ENCODE results near the gene CIZ1. TPM values are rescaled to one million over a fixed set of nuclear protein-coding genes. Genes with fewer than 3 reads are reported as not detected.

Gene CIZ1
- total and polyA plus RNA-seq, 9 of the 15 experiments (the other 6 are each of a cell fraction or from before 2014, with no cell fraction given), result 6.6 to 329 (median 87.8) TPM

DNA sequence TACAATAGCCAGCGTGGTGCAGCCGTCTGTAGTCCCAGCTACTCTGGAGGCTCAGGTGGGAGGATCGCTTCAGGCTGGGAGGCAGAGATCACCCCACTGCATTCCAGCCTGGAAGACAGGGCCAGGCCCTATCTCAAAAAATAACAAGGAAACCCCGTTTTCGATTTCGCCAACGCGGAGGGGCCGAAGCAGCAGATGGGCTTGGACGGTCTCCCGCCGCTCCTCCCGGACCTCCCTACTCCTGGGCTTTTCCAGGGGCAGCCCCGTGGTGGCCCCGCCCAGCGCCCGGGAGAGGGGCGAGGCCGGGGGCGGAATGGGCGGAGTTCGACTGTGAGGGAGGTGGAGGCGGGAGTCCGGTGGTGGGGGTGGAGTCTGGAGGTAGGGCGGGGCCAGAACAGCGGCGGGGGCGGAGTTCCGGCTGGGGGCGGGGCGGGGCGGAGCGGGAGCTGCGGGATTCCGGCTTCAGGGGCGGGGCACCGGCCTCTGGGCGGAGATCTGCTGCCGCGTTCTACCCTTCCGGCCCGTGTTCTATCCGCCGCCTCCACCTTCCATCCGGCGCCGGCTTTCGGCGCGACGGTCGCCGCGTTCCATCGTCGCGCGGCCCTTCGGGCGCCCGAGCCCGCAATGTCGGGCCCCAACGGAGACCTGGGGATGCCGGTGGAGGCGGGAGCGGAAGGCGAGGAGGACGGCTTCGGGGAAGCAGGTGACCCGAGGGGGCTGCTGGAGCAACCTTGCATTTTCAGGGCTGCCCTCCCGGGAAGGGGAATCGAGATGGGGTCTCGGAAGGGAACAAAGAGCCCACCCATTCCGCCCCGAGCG, 31.4 kb downstream of the CIZ1 start, which contains the start of gene BBLN (continued):
- TF ChIP-seq, protein P1, sequence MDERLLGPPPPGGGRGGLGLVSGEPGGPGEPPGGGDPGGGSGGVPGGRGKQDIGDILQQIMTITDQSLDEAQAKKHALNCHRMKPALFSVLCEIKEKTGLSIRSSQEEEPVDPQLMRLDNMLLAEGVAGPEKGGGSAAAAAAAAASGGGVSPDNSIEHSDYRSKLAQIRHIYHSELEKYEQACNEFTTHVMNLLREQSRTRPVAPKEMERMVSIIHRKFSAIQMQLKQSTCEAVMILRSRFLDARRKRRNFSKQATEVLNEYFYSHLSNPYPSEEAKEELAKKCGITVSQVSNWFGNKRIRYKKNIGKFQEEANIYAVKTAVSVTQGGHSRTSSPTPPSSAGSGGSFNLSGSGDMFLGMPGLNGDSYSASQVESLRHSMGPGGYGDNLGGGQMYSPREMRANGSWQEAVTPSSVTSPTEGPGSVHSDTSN (CRISPR knock-in tag; IDR thresholded peaks at IDR 0.05; ENCODE audit: low read depth), result no peak
- TF ChIP-seq, protein P1 (tag; conservative IDR thresholded peaks at IDR 0.05; ENCODE audit: low read depth), result no peak
- TF ChIP-seq MTF1 (CRISPR knock-in tag; IDR thresholded peaks at IDR 0.05; ENCODE audit: borderline replicate concordance) (no peak), ZC3H11A (IDR thresholded peaks at IDR 0.05; ENCODE audit: low read depth, low read length) (no peak; the same call in none of the 2 replicates), ETV6 (IDR thresholded peaks at IDR 0.05; ENCODE audit: borderline replicate concordance in 1 of 2, low read depth in 2 of 2, low read length in 1 of 2) (no peak), ETV6 (CRISPR knock-in tag; IDR thresholded peaks at IDR 0.05; ENCODE audit: borderline replicate concordance) (no peak), KAT8 (IDR thresholded peaks at IDR 0.05; ENCODE audit: low read depth) (no peak), NR1H2 (CRISPR knock-in tag; IDR thresholded peaks at IDR 0.05) (no peak), NR4A1 (CRISPR knock-in tag; IDR thresholded peaks at IDR 0.05) (peak; percentile 93), NR4A1 (tag; IDR thresholded peaks at IDR 0.05) (peak; percentile 38), NCOA4 (IDR thresholded peaks at IDR 0.05; ENCODE audit: partially characterized antibody) (peak; percentile 20), ZNF584 (CRISPR knock-in tag; IDR thresholded peaks at IDR 0.05; ENCODE audit: low read depth) (no peak), ZNF76 (CRISPR knock-in tag; IDR thresholded peaks at IDR 0.05; ENCODE audit: borderline replicate concordance) (peak; percentile 89), CREM (IDR thresholded peaks at IDR 0.05; ENCODE audit: low read depth) (no peak), FOXA3 (CRISPR knock-in tag; conservative IDR thresholded peaks at IDR 0.05 in 1 of 2, IDR thresholded peaks at IDR 0.05 in 1 of 2) (no peak)
- TF ChIP-seq, protein P2, sequence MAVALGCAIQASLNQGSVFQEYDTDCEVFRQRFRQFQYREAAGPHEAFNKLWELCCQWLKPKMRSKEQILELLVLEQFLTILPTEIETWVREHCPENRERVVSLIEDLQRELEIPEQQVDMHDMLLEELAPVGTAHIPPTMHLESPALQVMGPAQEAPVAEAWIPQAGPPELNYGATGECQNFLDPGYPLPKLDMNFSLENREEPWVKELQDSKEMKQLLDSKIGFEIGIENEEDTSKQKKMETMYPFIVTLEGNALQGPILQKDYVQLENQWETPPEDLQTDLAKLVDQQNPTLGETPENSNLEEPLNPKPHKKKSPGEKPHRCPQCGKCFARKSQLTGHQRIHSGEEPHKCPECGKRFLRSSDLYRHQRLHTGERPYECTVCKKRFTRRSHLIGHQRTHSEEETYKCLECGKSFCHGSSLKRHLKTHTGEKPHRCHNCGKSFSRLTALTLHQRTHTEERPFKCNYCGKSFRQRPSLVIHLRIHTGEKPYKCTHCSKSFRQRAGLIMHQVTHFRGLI (CRISPR knock-in tag; IDR thresholded peaks at IDR 0.05), result no peak
- TF ChIP-seq, protein P3, sequence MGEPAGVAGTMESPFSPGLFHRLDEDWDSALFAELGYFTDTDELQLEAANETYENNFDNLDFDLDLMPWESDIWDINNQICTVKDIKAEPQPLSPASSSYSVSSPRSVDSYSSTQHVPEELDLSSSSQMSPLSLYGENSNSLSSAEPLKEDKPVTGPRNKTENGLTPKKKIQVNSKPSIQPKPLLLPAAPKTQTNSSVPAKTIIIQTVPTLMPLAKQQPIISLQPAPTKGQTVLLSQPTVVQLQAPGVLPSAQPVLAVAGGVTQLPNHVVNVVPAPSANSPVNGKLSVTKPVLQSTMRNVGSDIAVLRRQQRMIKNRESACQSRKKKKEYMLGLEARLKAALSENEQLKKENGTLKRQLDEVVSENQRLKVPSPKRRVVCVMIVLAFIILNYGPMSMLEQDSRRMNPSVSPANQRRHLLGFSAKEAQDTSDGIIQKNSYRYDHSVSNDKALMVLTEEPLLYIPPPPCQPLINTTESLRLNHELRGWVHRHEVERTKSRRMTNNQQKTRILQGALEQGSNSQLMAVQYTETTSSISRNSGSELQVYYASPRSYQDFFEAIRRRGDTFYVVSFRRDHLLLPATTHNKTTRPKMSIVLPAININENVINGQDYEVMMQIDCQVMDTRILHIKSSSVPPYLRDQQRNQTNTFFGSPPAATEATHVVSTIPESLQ (CRISPR knock-in tag; IDR thresholded peaks at IDR 0.05), result no peak
- TF ChIP-seq, protein P4, sequence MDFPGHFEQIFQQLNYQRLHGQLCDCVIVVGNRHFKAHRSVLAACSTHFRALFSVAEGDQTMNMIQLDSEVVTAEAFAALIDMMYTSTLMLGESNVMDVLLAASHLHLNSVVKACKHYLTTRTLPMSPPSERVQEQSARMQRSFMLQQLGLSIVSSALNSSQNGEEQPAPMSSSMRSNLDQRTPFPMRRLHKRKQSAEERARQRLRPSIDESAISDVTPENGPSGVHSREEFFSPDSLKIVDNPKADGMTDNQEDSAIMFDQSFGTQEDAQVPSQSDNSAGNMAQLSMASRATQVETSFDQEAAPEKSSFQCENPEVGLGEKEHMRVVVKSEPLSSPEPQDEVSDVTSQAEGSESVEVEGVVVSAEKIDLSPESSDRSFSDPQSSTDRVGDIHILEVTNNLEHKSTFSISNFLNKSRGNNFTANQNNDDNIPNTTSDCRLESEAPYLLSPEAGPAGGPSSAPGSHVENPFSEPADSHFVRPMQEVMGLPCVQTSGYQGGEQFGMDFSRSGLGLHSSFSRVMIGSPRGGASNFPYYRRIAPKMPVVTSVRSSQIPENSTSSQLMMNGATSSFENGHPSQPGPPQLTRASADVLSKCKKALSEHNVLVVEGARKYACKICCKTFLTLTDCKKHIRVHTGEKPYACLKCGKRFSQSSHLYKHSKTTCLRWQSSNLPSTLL (IDR thresholded peaks at IDR 0.05), result no peak

All from K562 (cell line).